ENCODE data around the gene C2orf76.

DNA sequence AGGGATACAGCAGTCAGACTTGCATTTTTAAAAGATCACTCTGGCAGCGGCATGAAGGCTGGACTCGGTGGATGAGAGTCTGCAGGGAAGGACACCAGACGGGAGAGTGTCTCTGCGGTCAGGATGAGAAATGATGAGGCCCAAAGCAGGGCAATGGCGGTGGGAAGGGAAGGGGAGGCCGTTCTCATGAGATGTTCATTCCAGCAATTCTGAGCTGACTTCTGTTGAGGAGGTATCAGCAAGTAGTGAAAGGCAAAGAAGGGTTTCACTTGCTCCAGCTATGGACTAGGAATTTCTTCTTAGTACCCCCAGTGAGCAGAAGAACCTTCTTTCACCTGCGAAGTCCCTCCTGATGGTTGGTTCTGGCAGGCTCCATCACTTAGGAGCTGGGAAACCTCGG, 80.0 kb downstream of the C2orf76 start:
- TF ChIP-seq, protein P1, sequence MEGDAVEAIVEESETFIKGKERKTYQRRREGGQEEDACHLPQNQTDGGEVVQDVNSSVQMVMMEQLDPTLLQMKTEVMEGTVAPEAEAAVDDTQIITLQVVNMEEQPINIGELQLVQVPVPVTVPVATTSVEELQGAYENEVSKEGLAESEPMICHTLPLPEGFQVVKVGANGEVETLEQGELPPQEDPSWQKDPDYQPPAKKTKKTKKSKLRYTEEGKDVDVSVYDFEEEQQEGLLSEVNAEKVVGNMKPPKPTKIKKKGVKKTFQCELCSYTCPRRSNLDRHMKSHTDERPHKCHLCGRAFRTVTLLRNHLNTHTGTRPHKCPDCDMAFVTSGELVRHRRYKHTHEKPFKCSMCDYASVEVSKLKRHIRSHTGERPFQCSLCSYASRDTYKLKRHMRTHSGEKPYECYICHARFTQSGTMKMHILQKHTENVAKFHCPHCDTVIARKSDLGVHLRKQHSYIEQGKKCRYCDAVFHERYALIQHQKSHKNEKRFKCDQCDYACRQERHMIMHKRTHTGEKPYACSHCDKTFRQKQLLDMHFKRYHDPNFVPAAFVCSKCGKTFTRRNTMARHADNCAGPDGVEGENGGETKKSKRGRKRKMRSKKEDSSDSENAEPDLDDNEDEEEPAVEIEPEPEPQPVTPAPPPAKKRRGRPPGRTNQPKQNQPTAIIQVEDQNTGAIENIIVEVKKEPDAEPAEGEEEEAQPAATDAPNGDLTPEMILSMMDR (IDR thresholded peaks at IDR 0.05), result no peak
- TF ChIP-seq POLR2A (IDR thresholded peaks at IDR 0.05), result no peak

Data from thyroid gland (tissue), 4 donors.